ENCODE results near the gene ACY1.

DNA sequence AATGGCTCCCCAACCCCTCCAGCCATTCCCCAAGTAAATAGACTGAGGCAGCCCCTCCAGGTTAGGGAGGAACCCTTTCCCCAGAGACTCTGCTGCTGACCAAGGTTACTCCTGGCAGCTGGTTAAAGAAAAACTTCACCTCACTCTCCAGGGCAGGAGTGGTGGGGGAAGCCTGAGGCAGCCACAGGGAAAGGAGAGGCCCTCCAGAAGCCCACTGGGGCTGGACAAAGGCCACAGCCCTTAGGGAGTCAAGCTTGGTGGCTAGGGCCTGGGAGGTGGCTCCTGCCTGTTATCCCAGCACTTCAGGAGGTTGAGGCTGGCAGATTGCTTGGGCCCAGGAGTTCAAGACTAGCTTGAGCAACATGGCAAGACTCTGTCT lies 923 bp downstream of the ACY1 start:
- TF ChIP-seq, protein P1, sequence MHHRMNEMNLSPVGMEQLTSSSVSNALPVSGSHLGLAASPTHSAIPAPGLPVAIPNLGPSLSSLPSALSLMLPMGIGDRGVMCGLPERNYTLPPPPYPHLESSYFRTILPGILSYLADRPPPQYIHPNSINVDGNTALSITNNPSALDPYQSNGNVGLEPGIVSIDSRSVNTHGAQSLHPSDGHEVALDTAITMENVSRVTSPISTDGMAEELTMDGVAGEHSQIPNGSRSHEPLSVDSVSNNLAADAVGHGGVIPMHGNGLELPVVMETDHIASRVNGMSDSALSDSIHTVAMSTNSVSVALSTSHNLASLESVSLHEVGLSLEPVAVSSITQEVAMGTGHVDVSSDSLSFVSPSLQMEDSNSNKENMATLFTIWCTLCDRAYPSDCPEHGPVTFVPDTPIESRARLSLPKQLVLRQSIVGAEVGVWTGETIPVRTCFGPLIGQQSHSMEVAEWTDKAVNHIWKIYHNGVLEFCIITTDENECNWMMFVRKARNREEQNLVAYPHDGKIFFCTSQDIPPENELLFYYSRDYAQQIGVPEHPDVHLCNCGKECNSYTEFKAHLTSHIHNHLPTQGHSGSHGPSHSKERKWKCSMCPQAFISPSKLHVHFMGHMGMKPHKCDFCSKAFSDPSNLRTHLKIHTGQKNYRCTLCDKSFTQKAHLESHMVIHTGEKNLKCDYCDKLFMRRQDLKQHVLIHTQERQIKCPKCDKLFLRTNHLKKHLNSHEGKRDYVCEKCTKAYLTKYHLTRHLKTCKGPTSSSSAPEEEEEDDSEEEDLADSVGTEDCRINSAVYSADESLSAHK (tag by site-specific recombination; IDR thresholded peaks at IDR 0.05): no peak
- no peak for TF ChIP-seq CTCF (tag by site-specific recombination; IDR thresholded peaks at IDR 0.05)
- TF ChIP-seq ZNF133 (tag by site-specific recombination; IDR thresholded peaks at IDR 0.05): no peak

All from HEK293 (cell line).